K562 (cell line): Measurements from ENCODE around the gene SCT. TPM values are rescaled to one million over a fixed set of nuclear protein-coding genes. Genes with fewer than 3 reads are reported as not detected.
A peak's percentile ranks its signal among the peaks of the same experiment; 100 is the strongest.

Source experiments
- ATAC-seq: fragments of 200-7000 bp; cut with Tn5 transposase; 3 replicates; pipeline ENCODE4 v1.9.1; 2020; ENCODE audit warnings: moderate library complexity
- BruUV-seq: library from RNA; stranded (reverse); fragments of 400-500 nt; replicated peaks from 2 replicates; lab custom pipeline; 2021; lab: Mats Ljungman, UMichigan
- CTCF ChIA-PET: fragments of 300-600 bp; formaldehyde crosslinking; extraction: SDS; loops from one replicate; lab custom pipeline; 2021; ENCODE audit warnings: low intra/inter-chr PET ratio; lab: Yijun Ruan, JAX
- POLR2A ChIA-PET: fragments of 300-600, 350-650 bp; sonication (Branson Sonifier 250); formaldehyde crosslinking; extraction: SDS; loops from one replicate; lab custom pipeline; 2021; ENCODE audit warnings: antibody characterized with exemption, inconsistent platforms; lab: Yijun Ruan, JAX
- DNase-seq, 4 experiments: peaks; one replicate each; pipeline versions ENCODE4 v3.0.0 to v3.0.0-alpha.2; 2011 to 2018; ENCODE audit warnings: low spot score in 3 of 4, mixed read lengths in 3 of 4; ENCODE audit errors: extremely low read depth in 1 of 4
- FAIRE-seq: peaks from 2 replicates; lab custom pipeline; 2011; peaks lifted over from hg19 to GRCh38; lab: Jason Lieb, UNC
- H2AFZ ChIP-seq: 2 replicates; pipeline ENCODE4 v1.6.0; 2011; ENCODE audit warnings: low read depth, low read length, control low read depth, inconsistent platforms
- H3K27ac ChIP-seq: fragments of 200-600 bp; 3 replicates; pipeline ENCODE4 v1.8.0; 2011; ENCODE audit warnings: low read depth, mild to moderate bottlenecking, control low read depth, inconsistent platforms, low read length, moderate library complexity, mixed read lengths; ENCODE audit errors: extremely low read depth
- H3K27me3 ChIP-seq, 2 experiments: fragments of 300-600 bp in 1 of 2; 2 replicates in 1 of 2; 3 replicates in 1 of 2; pipeline versions ENCODE4 v1.6.0 to v1.8.0; 2011; ENCODE audit warnings: inconsistent platforms in 2 of 2, low read length in 2 of 2, mild to moderate bottlenecking in 1 of 2, mixed read lengths in 1 of 2, moderate library complexity in 1 of 2; ENCODE audit not compliant: control insufficient read depth in 2 of 2, insufficient read depth in 2 of 2
- H3K36me3 ChIP-seq: fragments of 300-600 bp; 3 replicates; pipeline ENCODE4 v1.8.0; 2011; ENCODE audit warnings: mild to moderate bottlenecking, low read length, inconsistent platforms; ENCODE audit not compliant: control insufficient read depth, insufficient read depth
- H3K4me1 ChIP-seq, 2 experiments: fragments of 200-600 bp in 1 of 2; replicated peaks in 1 of 2; 2 replicates in 1 of 2; 3 replicates in 1 of 2; pipeline versions ENCODE4 v1.5.1 to v1.8.0; 2011; ENCODE audit warnings: inconsistent platforms in 2 of 2, low read length in 2 of 2, mild to moderate bottlenecking in 1 of 2, mixed read lengths in 1 of 2, moderate library complexity in 1 of 2; ENCODE audit not compliant: control insufficient read depth in 2 of 2, insufficient read depth in 2 of 2
- H3K4me2 ChIP-seq: 2 replicates; pipeline ENCODE4 v1.6.1; 2011; ENCODE audit warnings: low read length, control low read depth, inconsistent platforms, mixed read lengths; ENCODE audit not compliant: insufficient read depth
- H3K4me3 ChIP-seq: fragments of 200-600 bp; sonication (generic), shearing (Covaris generic); 2 replicates; pipeline ENCODE4 v1.5.1; 2016; ENCODE audit warnings: control low read depth, inconsistent platforms
- H3K79me2 ChIP-seq: fragments of 200-600 bp; 3 replicates; pipeline ENCODE4 v1.8.0; 2011; ENCODE audit warnings: low read length, inconsistent platforms; ENCODE audit not compliant: control insufficient read depth, insufficient read depth
- H3K9ac ChIP-seq, 2 experiments: 2 replicates each; pipeline versions ENCODE4 v1.6.0 to v1.6.1; 2011; ENCODE audit warnings: low read depth in 2 of 2, low read length in 2 of 2, control low read depth in 1 of 2, inconsistent platforms in 1 of 2, mild to moderate bottlenecking in 1 of 2, mixed read lengths in 1 of 2; ENCODE audit not compliant: insufficient read depth in 1 of 2
- H3K9me1 ChIP-seq: one replicate; pipeline ENCODE4 v1.6.0; 2011; ENCODE audit warnings: inconsistent platforms, mild to moderate bottlenecking, low read length, moderate library complexity; ENCODE audit not compliant: control insufficient read depth, insufficient read depth
- H3K9me3 ChIP-seq: replicated peaks from 2 replicates; pipeline ENCODE4 v1.5.1; 2011; ENCODE audit warnings: low read depth, low read length, inconsistent platforms; ENCODE audit not compliant: control insufficient read depth, insufficient read depth
- H4K20me1 ChIP-seq: replicated peaks from 2 replicates; pipeline ENCODE4 v1.6.1; 2011; ENCODE audit warnings: low read length, inconsistent platforms, mixed read lengths; ENCODE audit not compliant: control insufficient read depth, insufficient read depth
- CREB1 ChIP-seq, 2 experiments: sonication (generic) in 1 of 2; formaldehyde crosslinking in 1 of 2; IDR thresholded peaks; 2 replicates each; pipeline versions ENCODE4 v1.6.1 to v1.8.0; 2012 to 2022; ENCODE audit warnings: inconsistent platforms in 1 of 2, mild to moderate bottlenecking in 1 of 2, missing genetic modification reagents in 1 of 2, moderate library complexity in 1 of 2
- FIP1L1 ChIP-seq: fragments of 200-400 bp; formaldehyde crosslinking; IDR thresholded peaks from 2 replicates; pipeline ENCODE4 v1.6.1; 2018; ENCODE audit warnings: mild to moderate bottlenecking, low read depth, low read length; ENCODE audit not compliant: poor library complexity, severe bottlenecking
- HLTF ChIP-seq: fragments of 450-650 bp; IDR thresholded peaks from 2 replicates; pipeline ENCODE4 v1.6.1; 2016
- ILF3 ChIP-seq: fragments of 450-650 bp; IDR thresholded peaks from 2 replicates; pipeline ENCODE4 v1.6.1; 2018; ENCODE audit warnings: antibody characterized with exemption, mild to moderate bottlenecking, moderate library complexity, borderline replicate concordance
- MAX ChIP-seq: sonication (generic); formaldehyde crosslinking; IDR thresholded peaks from 2 replicates; pipeline ENCODE4 v1.9.0; 2022; ENCODE audit warnings: mild to moderate bottlenecking, missing genetic modification reagents
- MCM5 ChIP-seq: fragments of 450-650 bp; IDR thresholded peaks from 2 replicates; pipeline ENCODE4 v1.6.1; 2016; ENCODE audit warnings: low read depth
- PRMT5 ChIP-seq: sonication (generic); formaldehyde crosslinking; IDR thresholded peaks from 2 replicates; pipeline ENCODE4 v1.5.0; 2020; ENCODE audit warnings: missing genetic modification reagents
- PRPF4 ChIP-seq: fragments of 200-400 bp; formaldehyde crosslinking; IDR thresholded peaks from one replicate; pipeline ENCODE4 v1.6.1; 2017; ENCODE audit warnings: low read length, low read depth, mild to moderate bottlenecking; ENCODE audit not compliant: insufficient read depth, poor library complexity, severe bottlenecking
- RBM22 ChIP-seq: fragments of 200-400 bp; formaldehyde crosslinking; IDR thresholded peaks from 2 replicates; pipeline ENCODE4 v1.6.1; 2018; ENCODE audit warnings: low read length, low read depth; ENCODE audit not compliant: poor library complexity, severe bottlenecking
- ZC3H4 ChIP-seq: sonication (generic); formaldehyde crosslinking; IDR thresholded peaks from 2 replicates; pipeline ENCODE4 v1.9.0; 2021; ENCODE audit warnings: missing genetic modification reagents, borderline replicate concordance
- ZFP91 ChIP-seq: sonication (generic); formaldehyde crosslinking; IDR thresholded peaks from 2 replicates; pipeline ENCODE4 v1.8.0; 2022; ENCODE audit warnings: mild to moderate bottlenecking, missing genetic modification reagents
- ZNF212 ChIP-seq: fragments of 450-650 bp; formaldehyde crosslinking; IDR thresholded peaks from 2 replicates; pipeline ENCODE4 v1.4.0; 2020; ENCODE audit warnings: mild to moderate bottlenecking
- WGBS: fragments of 100-300 bp; shearing (Covaris generic); methylation state at CpG from one replicate; pipeline ENCODE4 v1.1.6; 2016; ENCODE audit warnings: low coverage, mixed read lengths; ENCODE audit not compliant: insufficient coverage; ENCODE audit errors: missing lambda C conversion rate; 5-methylcytosine and 5-hydroxymethylcytosine counted together
- in situ Hi-C: fragments of 300-500 bp; cut with MboI; formaldehyde crosslinking; loops from 4 replicates; pipeline ENCODE4 v1.15.0; 2018; ENCODE audit warnings: inconsistent platforms, mixed read lengths
- intact Hi-C: fragments of 100-400 bp; cut with micrococcal nuclease; formaldehyde crosslinking; loops from 2 replicates; pipeline ENCODE4 v1.14.2; 2022
- polyA plus RNA-seq, 8 experiments: library from polyadenylated mRNA; depleted of rRNA in 4 of 8; stranded (reverse) in 5 of 8; unstranded in 3 of 8; fragments of >200 nt; fragmentation: Nextera tagmentation in 2 of 8; fragmentation: Illumina TruSeq in 1 of 8; extraction: Ambion mirVana in 2 of 8; extraction: Trizol in 1 of 8; gene quantifications; 2 replicates each; pipeline versions ENCODE4 v1.2.1 to v1.2.3, GENCODE V29; 2011 to 2014; ENCODE audit warnings: inconsistent platforms in 1 of 8, missing spikeins in 1 of 8
- total RNA-seq, 7 experiments: library from RNA; depleted of rRNA in 6 of 7; stranded (reverse); fragments of >200 nt in 6 of 7; fragmentation: Illumina TruSeq in 2 of 7; extraction: Trizol in 2 of 7; gene quantifications; 2 replicates each; pipeline versions ENCODE4 v1.2.1 to v1.2.3, GENCODE V29; 2011 to 2021; ENCODE audit warnings: low replicate concordance in 1 of 7
- TF ChIP-seq, protein P1 (sequence below): fragments of 200-800 bp; sonication (Bioruptor generic); IDR thresholded peaks from 2 replicates; pipeline ENCODE4 v1.6.1; 2017; ENCODE audit warnings: missing genetic modification characterization, missing compliant biosample characterization

SCT gene
- total and polyA plus RNA-seq, 9 of the 15 experiments (the other 6 are each of a cell fraction or from before 2014, with no cell fraction given), result not detected

- TF ChIP-seq ZFP91 (CRISPR knock-in tag), result 0 out of 2 replicates have a peak, but pooled peaks have one; percentile 42
- no peak for TF ChIP-seq ZNF212
- TF ChIP-seq CREB1 (IDR thresholded peaks at IDR 0.05), result peak; percentile 40; the same call in 1 of the 2 replicates
- TF ChIP-seq CREB1 (CRISPR knock-in tag; IDR thresholded peaks at IDR 0.05), result peak; percentile 53; the same call in 1 of the 2 replicates
These were observed 11.3 kb downstream of the SCT start, which contains the start of gene IRF7 (continued) for GRCh38 chr11:615504-616319.

- no peak for DNase-seq
- H3K9me3 ChIP-seq, result no peaks in the 10 kb centered on the region
- H3K79me2 ChIP-seq, result peaks cover 9% of the 10 kb centered on the region; the same call in 1 of the 3 replicates
- H3K27me3 ChIP-seq, result no peaks in the 10 kb centered on the region
- intact Hi-C loops, result loop anchor here (10.0 kb wide), 1 partner anchor 60 kb away; no protein-coding TSS in a partner anchor
- no peak for FAIRE-seq
- ATAC-seq, result no peak
- peak overlapping the region; percentile 84 for H3K27ac ChIP-seq
- POLR2A ChIA-PET, result interaction anchor here (0.9 to 1.6 kb wide), 2 partner anchors 22 to 59 kb away, joined by 3 to 5 read pairs; no protein-coding TSS in a partner anchor
- peaks cover 6% of the 10 kb centered on the region for H3K9me1 ChIP-seq
- H4K20me1 ChIP-seq, result peaks cover 13% of the 10 kb centered on the region
- peak overlapping the region; percentile 64 to 89; a peak in 3 of 4 replicates for H3K9ac ChIP-seq
- in situ Hi-C loops, result no loop called here
- CTCF ChIA-PET, result no interaction called here
- H2AFZ ChIP-seq, result no peak overlapping the region
- H3K36me3 ChIP-seq, result peaks cover 81% of the 10 kb centered on the region; the same call in 2 of the 3 replicates
- BruUV-seq, result no TSS peak
- peak overlapping the region; percentile 88 for H3K4me2 ChIP-seq
- H3K4me3 ChIP-seq, result peak overlapping the region; percentile 78
- WGBS, result 89% methylated on average over 34 of the region's 68 CpGs
- peaks cover 8 to 82% of the 10 kb centered on the region in 2 experiments for H3K4me1 ChIP-seq
- TF ChIP-seq ILF3, result no peak
- peak; percentile 55 for TF ChIP-seq FIP1L1
- no peak for TF ChIP-seq ZC3H4 (CRISPR knock-in tag)
- no peak for TF ChIP-seq MAX (CRISPR knock-in tag)
- TF ChIP-seq MCM5, result no peak
- peak; percentile 23 for TF ChIP-seq RBM22
- TF ChIP-seq, protein P1, sequence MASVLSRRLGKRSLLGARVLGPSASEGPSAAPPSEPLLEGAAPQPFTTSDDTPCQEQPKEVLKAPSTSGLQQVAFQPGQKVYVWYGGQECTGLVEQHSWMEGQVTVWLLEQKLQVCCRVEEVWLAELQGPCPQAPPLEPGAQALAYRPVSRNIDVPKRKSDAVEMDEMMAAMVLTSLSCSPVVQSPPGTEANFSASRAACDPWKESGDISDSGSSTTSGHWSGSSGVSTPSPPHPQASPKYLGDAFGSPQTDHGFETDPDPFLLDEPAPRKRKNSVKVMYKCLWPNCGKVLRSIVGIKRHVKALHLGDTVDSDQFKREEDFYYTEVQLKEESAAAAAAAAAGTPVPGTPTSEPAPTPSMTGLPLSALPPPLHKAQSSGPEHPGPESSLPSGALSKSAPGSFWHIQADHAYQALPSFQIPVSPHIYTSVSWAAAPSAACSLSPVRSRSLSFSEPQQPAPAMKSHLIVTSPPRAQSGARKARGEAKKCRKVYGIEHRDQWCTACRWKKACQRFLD (CRISPR knock-in tag), result no peak
- TF ChIP-seq PRPF4, result peak; percentile 21
- TF ChIP-seq HLTF, result no peak
- no peak for TF ChIP-seq PRMT5 (CRISPR knock-in tag)
These were observed 12.1 kb downstream of the SCT start for GRCh38 chr11:614623-615503.
